Fibroblast of pulmonary artery (primary cell): ENCODE results near the gene IL27RA.

Source experiments
- DNase-seq: peaks from one replicate; pipeline ENCODE4 v3.0.0-alpha.2; 2010; ENCODE audit warnings: low read depth
- H3K4me3 ChIP-seq: replicated peaks from 2 replicates; pipeline ENCODE4 v1.5.1; 2011; ENCODE audit warnings: low read depth, mild to moderate bottlenecking, control low read depth, low read length, moderate library complexity
- TF ChIP-seq, protein P1 (sequence below): IDR thresholded peaks from 2 replicates; pipeline ENCODE4 v1.5.1; 2011; ENCODE audit warnings: mild to moderate bottlenecking, control low read depth, low read length, inconsistent platforms; ENCODE audit errors: missing control alignments

The IL27RA gene

DNA sequence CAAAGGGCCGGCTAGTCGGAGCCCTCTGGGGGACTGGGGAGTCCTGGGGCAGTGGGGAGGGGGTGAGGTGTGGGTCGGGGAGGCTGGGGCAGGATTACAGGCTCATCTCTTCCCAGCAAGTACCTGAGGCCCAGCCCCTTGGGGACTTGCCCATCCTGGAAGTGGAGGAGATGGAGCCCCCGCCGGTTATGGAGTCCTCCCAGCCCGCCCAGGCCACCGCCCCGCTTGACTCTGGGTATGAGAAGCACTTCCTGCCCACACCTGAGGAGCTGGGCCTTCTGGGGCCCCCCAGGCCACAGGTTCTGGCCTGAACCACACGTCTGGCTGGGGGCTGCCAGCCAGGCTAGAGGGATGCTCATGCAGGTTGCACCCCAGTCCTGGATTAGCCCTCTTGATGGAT is 20.4 kb downstream of the IL27RA start:
- TF ChIP-seq, protein P1, sequence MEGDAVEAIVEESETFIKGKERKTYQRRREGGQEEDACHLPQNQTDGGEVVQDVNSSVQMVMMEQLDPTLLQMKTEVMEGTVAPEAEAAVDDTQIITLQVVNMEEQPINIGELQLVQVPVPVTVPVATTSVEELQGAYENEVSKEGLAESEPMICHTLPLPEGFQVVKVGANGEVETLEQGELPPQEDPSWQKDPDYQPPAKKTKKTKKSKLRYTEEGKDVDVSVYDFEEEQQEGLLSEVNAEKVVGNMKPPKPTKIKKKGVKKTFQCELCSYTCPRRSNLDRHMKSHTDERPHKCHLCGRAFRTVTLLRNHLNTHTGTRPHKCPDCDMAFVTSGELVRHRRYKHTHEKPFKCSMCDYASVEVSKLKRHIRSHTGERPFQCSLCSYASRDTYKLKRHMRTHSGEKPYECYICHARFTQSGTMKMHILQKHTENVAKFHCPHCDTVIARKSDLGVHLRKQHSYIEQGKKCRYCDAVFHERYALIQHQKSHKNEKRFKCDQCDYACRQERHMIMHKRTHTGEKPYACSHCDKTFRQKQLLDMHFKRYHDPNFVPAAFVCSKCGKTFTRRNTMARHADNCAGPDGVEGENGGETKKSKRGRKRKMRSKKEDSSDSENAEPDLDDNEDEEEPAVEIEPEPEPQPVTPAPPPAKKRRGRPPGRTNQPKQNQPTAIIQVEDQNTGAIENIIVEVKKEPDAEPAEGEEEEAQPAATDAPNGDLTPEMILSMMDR = no peak
- no peak overlapping the region for H3K4me3 ChIP-seq
- no peak for DNase-seq

DNA sequence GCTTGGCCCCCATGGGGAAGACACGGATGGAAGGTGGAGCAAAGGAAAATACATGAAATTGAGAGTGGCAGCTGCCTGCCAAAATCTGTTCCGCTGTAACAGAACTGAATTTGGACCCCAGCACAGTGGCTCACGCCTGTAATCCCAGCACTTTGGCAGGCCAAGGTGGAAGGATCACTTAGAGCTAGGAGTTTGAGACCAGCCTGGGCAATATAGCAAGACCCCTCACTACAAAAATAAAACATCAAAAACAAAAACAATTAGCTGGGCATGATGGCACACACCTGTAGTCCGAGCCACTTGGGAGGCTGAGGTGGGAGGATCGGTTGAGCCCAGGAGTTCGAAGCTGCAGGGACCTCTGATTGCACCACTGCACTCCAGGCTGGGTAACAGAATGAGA is 20.9 kb downstream of the IL27RA start:
- TF ChIP-seq, protein P1 = no peak
- no peak for DNase-seq

DNA sequence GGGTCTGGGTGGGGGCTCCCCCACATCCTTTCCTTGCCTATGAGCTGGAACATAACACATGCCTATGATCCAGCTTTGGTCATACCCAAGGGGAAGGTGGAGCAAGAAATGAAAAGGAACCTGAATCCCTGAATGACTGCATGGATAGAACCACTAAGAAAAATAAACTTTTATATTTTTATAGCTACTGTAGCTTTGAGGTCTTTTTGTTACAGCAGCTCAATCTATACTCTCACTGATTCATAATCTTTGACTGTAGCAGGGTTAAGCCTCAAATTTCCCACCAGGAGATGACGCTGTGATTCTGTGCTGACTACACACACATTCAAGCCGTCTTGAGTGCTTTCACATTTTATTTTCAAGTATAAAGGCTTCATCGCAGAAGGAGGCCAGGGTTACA is 21.5 kb downstream of the IL27RA start:
- TF ChIP-seq, protein P1 = no peak

More for the DNA sequence above, 20.9 kb downstream of the IL27RA start:
- no peak overlapping the region for H3K4me3 ChIP-seq

DNA sequence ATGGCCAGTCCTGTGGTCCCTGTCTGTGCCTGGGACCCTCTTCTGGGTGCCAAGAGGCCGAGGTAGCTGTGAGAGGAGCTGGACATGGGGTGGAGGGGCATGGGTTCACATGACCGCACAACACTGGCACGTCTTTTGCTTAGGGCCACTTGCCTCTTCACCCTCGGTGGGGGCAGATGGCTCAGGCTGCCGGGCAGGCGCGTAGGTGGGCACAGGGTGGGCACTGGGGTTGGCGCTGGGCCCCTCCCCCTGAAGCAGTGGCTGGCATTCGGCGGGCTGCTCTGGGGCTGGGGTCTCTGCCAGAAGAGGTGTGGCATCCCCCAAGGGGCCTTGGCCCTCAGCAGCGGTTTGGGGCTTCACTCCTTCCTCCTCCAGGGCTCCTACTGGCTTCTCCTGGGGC is 21.9 kb downstream of the IL27RA start:
- DNase-seq = no peak
- no peak overlapping the region for H3K4me3 ChIP-seq
- TF ChIP-seq, protein P1 = no peak

More for the DNA sequence above, 21.5 kb downstream of the IL27RA start:
- no peak for DNase-seq
- H3K4me3 ChIP-seq = no peak overlapping the region

DNA sequence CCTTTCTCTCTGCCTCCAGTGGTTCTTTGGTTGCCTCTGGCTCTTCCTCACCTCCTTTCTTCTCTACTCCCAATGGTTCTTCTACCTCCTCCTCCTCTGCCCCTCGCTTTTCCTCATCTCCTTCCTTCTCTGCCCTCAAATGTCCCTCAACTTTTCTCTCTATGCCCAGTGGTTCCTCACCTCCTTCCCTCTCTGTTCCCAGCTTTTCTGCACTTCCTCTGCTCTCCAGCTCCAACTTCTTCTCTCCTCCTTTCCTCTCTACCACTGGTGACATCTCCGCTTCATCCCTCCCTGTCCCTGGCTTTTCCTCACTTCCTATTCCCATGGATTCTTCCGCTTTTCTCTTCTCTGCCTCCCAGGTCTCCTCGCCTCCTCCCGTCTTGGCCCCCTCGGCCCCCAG is 22.5 kb downstream of the IL27RA start:
- no peak for DNase-seq
- H3K4me3 ChIP-seq = no peak overlapping the region
- TF ChIP-seq, protein P1 = no peak

DNA sequence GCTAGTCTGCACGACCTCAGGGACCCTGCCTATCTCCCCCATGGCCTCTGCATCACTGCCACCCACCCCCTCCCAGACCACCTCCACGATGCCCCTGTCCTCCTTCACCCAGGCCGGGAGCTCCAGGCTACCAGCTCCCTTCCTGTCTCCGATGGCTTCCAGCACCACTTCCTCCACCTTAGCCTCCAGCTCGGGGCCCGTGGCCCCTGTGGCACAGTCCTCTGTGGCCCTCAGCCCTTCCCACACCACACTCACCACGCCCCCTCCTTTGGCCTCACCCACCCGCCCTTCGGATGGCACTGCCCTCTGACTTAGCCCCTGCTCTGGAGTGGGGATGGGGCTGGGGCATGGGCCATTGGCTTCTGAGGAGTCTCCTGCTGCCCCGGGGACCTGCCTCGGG is 23.2 kb downstream of the IL27RA start:
- TF ChIP-seq, protein P1 = no peak

DNA sequence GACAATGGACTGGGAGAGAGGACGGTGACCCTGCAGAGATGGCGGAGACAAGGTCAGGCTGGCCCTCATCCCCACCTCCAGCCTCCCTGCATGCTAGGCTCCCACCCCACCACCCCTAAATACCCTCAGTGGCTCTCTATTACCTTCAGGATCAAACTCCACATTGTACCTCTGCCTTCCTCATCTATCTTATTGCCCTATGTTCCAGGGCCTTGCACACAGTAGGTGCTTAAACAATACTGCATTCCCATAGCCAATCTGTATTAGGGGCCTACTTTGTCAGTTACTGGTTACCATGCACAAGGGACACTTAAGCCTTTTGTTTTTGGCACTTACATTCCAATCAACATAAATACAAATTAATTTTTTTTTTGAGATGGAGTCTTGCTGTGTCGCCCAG is 23.8 kb downstream of the IL27RA start:
- no peak for DNase-seq
- TF ChIP-seq, protein P1 = no peak
- H3K4me3 ChIP-seq = no peak overlapping the region

More for the DNA sequence above, 23.2 kb downstream of the IL27RA start:
- H3K4me3 ChIP-seq = no peak overlapping the region
- no peak for DNase-seq
